SHP77 treated with DMSO at 0.1 percent for 48 hours (cell line): ENCODE results near the gene KLHL42.
A peak's percentile ranks its signal among the peaks of the same experiment; 100 is the strongest.

Experiments used
- DNase-seq: peaks from one replicate; lab custom pipeline; 2025; lab: John Stamatoyannopoulos, UW

Gene KLHL42

GRCh38 chr12:27780612-27781408 lies 777 bp downstream of the KLHL42 start:
- DNase-seq, result peak; percentile 42

- no peak for DNase-seq
These were observed 1.6 kb downstream of the KLHL42 start for GRCh38 chr12:27781680-27782079.

- DNase-seq, result no peak
These were observed 2.4 kb downstream of the KLHL42 start for GRCh38 chr12:27782481-27782880.

- no peak for DNase-seq
These were observed 6.0 kb downstream of the KLHL42 start for GRCh38 chr12:27785882-27786570.

GRCh38 chr12:27787559-27787958 lies 7.5 kb downstream of the KLHL42 start:
- no peak for DNase-seq

- no peak for DNase-seq
These were observed 10.1 kb downstream of the KLHL42 start for GRCh38 chr12:27790179-27790578.

GRCh38 chr12:27794818-27795584 lies 15.0 kb downstream of the KLHL42 start:
- no peak for DNase-seq

- no peak for DNase-seq
These were observed 16.1 kb downstream of the KLHL42 start for GRCh38 chr12:27796128-27796527.

- DNase-seq, result no peak
These were observed 17.4 kb downstream of the KLHL42 start for GRCh38 chr12:27797301-27798025.

- DNase-seq, result no peak
These were observed 20.8 kb downstream of the KLHL42 start for GRCh38 chr12:27800819-27801218.

- no peak for DNase-seq
These were observed 21.6 kb downstream of the KLHL42 start for GRCh38 chr12:27801630-27802029.

GRCh38 chr12:27802511-27802910 lies 22.5 kb downstream of the KLHL42 start:
- peak; percentile 72 for DNase-seq

GRCh38 chr12:27802936-27803335 lies 22.9 kb downstream of the KLHL42 start:
- DNase-seq, result no peak

- DNase-seq, result no peak
These were observed 25.2 kb downstream of the KLHL42 start for GRCh38 chr12:27805238-27805637.

- no peak for DNase-seq
These were observed 26.2 kb downstream of the KLHL42 start for GRCh38 chr12:27806259-27806658.

- DNase-seq, result no peak
These were observed 27.1 kb downstream of the KLHL42 start for GRCh38 chr12:27807063-27807703.

- no peak for DNase-seq
These were observed 28.8 kb downstream of the KLHL42 start for GRCh38 chr12:27808841-27809240.

GRCh38 chr12:27810756-27811155 lies 30.7 kb downstream of the KLHL42 start:
- DNase-seq, result no peak

GRCh38 chr12:27812502-27812901 lies 32.5 kb downstream of the KLHL42 start:
- DNase-seq, result no peak

- no peak for DNase-seq
These were observed 34.4 kb downstream of the KLHL42 start for GRCh38 chr12:27814411-27814810.

GRCh38 chr12:27814851-27815591 lies 35.0 kb downstream of the KLHL42 start:
- no peak for DNase-seq
